Activated CD4-positive, alpha-beta T cell treated with anti-CD3 and anti-CD28 coated beads, Interleukin-2, amount 10 ng/mL, durations not matched to agents 24 days and 14 days (primary cell): ENCODE measurements around the gene ABHD6. TPM values are rescaled to one million over a fixed set of nuclear protein-coding genes. Genes with fewer than 3 reads are reported as not detected.
"Not testable (repeated sequence)": the region's sequence is repeated elsewhere in the genome, so short reads cannot be mapped to it uniquely, and the experiment has no call there.

Experiments
- DNase-seq: peaks from one replicate; pipeline ENCODE4 v3.0.0; 2022
- H3K27ac Mint-ChIP-seq: one replicate; pipeline ENCODE4 v1.8.0; 2022; ENCODE audit warnings: mild to moderate bottlenecking, mixed read lengths
- H3K27me3 Mint-ChIP-seq: one replicate; pipeline ENCODE4 v1.8.0; 2022; ENCODE audit warnings: mixed read lengths
- H3K36me3 Mint-ChIP-seq: one replicate; pipeline ENCODE4 v1.8.0; 2022; ENCODE audit warnings: low read depth, mild to moderate bottlenecking, mixed read lengths
- H3K4me1 Mint-ChIP-seq: one replicate; pipeline ENCODE4 v1.8.0; 2021; ENCODE audit warnings: mixed read lengths
- H3K4me3 Mint-ChIP-seq: one replicate; pipeline ENCODE4 v1.8.0; 2022; ENCODE audit warnings: mild to moderate bottlenecking, moderate library complexity, mixed read lengths
- H3K9me3 Mint-ChIP-seq: one replicate; pipeline ENCODE4 v1.8.0; 2021; ENCODE audit warnings: mixed read lengths
- intact Hi-C: fragments of 100-400 bp; cut with micrococcal nuclease; formaldehyde crosslinking; loops from one replicate; pipeline ENCODE4 v1.15.1; 2023
- total RNA-seq: library from RNA; stranded (reverse); gene quantifications from 2 replicates; pipeline ENCODE4 v1.2.3, GENCODE V29; 2022

ABHD6 gene
- total RNA-seq, 1 donor from 2014 or later = 9.8 TPM

DNA sequence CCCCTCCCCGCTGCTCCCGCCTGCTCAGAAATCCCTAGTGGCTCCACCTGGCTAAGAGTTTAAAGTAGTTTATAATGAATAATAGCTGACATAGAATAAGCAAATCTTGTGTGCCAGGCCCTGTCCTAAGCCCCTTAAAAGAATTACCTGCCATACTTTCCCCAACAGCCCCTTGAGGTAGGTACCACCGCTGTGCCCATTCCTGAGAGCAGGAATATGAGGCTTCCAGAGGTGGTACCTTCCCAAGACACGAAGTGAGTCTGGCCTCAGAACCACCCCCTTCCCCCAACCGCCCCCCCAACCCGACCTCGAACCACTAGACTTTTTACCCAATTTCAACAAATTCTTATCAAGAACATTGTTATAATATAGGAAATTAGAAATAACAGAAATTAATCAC is 1.2 kb downstream of the ABHD6 start:
- Mint-ChIP-seq H3K4me3 (peak overlapping the region; percentile 94), H3K27ac (no peak overlapping the region), H3K27me3 (peaks cover 13% of the 10 kb centered on the region), H3K9me3 (no peaks in the 10 kb centered on the region), H3K4me1 (peaks cover 15% of the 10 kb centered on the region), H3K36me3 (peaks cover 2% of the 10 kb centered on the region)
- intact Hi-C loops = loop anchor here (5.0 to 10.0 kb wide), 2 partner anchors 293 to 484 kb away; partner anchors contain the start of gene SLMAP
- DNase-seq = no peak

DNA sequence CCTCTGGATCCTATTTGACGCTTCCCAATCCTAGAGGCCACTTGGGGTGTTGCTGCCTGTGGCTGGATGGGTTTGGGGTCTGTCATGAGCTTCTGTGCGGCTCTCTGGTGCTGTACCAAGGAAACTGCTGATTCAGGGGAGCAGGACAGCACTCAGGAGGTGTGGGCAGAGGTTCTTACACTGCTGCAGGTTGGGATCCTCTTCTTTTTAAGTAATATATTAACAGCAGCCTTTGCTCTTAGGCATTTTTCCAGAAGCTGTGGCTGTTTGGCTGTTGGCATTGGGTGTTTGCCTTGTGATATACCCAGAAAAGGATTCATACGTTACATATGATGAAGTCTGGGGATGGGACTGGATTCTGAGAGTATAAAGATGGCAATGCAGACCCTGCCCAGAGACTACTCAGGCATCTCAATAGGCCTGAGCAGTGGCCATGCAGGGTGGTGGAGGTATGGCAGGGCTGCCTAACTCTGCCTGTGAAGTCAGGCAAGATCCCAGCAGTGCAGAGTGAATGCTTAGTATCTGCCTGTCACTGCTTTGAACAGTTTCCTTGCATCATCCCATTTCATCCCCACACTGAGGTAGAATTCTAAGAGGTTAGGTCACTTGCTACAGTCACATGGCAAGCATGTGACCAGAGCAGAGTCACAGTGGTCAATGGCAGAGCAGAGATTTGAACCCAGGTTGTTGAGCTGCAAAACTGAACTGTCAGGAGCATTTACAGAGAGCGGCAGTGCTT is 3.9 kb downstream of the ABHD6 start:
- intact Hi-C loops = no loop called here
- Mint-ChIP-seq H3K4me3 (no peak overlapping the region), H3K27me3 (peaks cover 4% of the 10 kb centered on the region), H3K4me1 (peaks cover 13% of the 10 kb centered on the region), H3K27ac (no peak overlapping the region), H3K36me3 (peaks cover 2% of the 10 kb centered on the region), H3K9me3 (no peaks in the 10 kb centered on the region)
- no peak for DNase-seq

GRCh38 chr3:58242340-58242739 is 4.7 kb downstream of the ABHD6 start:
- Mint-ChIP-seq H3K9me3 (no peaks in the 10 kb centered on the region), H3K4me3 (no peak overlapping the region), H3K36me3 (peaks cover 2% of the 10 kb centered on the region), H3K27me3 (peaks cover 4% of the 10 kb centered on the region), H3K27ac (no peak overlapping the region), H3K4me1 (peaks cover 9% of the 10 kb centered on the region)
- intact Hi-C loops = no loop called here
- DNase-seq = no peak

GRCh38 chr3:58242860-58243259 is 5.3 kb downstream of the ABHD6 start:
- H3K9me3 Mint-ChIP-seq, H3K4me3 Mint-ChIP-seq, DNase-seq, H3K27ac Mint-ChIP-seq, H3K4me1 Mint-ChIP-seq, H3K27me3 Mint-ChIP-seq, H3K36me3 Mint-ChIP-seq, intact Hi-C loops: not testable (repeated sequence)

GRCh38 chr3:58243976-58244585 is 6.5 kb downstream of the ABHD6 start:
- Mint-ChIP-seq H3K9me3 (no peaks in the 10 kb centered on the region), H3K4me3 (no peak overlapping the region), H3K36me3 (peaks cover 2% of the 10 kb centered on the region), H3K27me3 (peaks cover 2% of the 10 kb centered on the region), H3K27ac (no peak overlapping the region), H3K4me1 (peaks cover 5% of the 10 kb centered on the region)
- intact Hi-C loops = no loop called here
- no peak for DNase-seq

- Mint-ChIP-seq H3K4me3 (no peak overlapping the region), H3K4me1 (peaks cover 2% of the 10 kb centered on the region)
These were observed 8.8 kb downstream of the ABHD6 start for GRCh38 chr3:58246148-58247047.

GRCh38 chr3:58249358-58250092 is 11.9 kb downstream of the ABHD6 start:
- Mint-ChIP-seq H3K27ac (no peak overlapping the region), H3K4me3 (no peak overlapping the region), H3K4me1 (peaks cover 5% of the 10 kb centered on the region), H3K36me3 (no peaks in the 10 kb centered on the region), H3K27me3 (no peaks in the 10 kb centered on the region), H3K9me3 (no peaks in the 10 kb centered on the region)
- intact Hi-C loops = no loop called here
- DNase-seq = no peak

More at GRCh38 chr3:58246148-58247047, 8.8 kb downstream of the ABHD6 start:
- Mint-ChIP-seq H3K9me3 (no peaks in the 10 kb centered on the region), H3K27me3 (no peaks in the 10 kb centered on the region), H3K27ac (no peak overlapping the region), H3K36me3 (no peaks in the 10 kb centered on the region)
- DNase-seq = no peak
- intact Hi-C loops = no loop called here

DNA sequence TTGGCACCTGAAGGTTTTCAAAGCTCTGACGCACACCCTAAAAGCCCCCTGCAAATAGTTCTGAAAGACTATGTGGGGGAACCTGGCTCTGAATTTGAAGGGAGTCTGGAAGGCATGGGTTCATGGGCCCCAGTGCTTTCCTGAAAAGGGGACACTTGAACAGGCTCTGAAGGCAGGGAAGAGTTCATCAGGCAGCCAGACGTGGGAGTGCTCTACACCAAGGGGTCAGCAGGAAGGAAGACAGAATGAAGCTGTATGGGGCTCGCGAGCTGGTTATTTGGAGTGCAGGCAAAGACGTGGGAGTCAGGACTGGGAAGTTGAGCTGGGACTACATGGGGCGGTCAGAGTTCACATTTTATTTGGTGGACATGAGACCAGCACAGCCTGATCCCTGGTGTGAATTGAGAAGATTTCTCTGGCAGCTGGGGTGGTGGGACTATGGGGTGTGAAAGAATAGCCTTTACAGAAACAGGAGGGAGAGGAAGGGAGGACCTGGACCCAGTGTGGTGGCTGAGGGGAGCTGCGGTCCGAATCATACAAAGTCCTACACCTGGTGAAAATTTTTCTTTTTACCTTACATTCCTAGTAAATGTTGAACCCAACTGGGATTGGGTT is 12.6 kb downstream of the ABHD6 start:
- Mint-ChIP-seq H3K9me3 (no peaks in the 10 kb centered on the region), H3K4me3 (no peak overlapping the region), H3K4me1 (peaks cover 5% of the 10 kb centered on the region), H3K27me3 (no peaks in the 10 kb centered on the region), H3K36me3 (no peaks in the 10 kb centered on the region), H3K27ac (no peak overlapping the region)
- no peak for DNase-seq
- intact Hi-C loops = no loop called here

GRCh38 chr3:58251631-58252035 is 14.0 kb downstream of the ABHD6 start:
- DNase-seq = no peak
- Mint-ChIP-seq H3K9me3 (no peaks in the 10 kb centered on the region), H3K36me3 (peaks cover 2% of the 10 kb centered on the region), H3K27me3 (no peaks in the 10 kb centered on the region), H3K27ac (no peak overlapping the region), H3K4me1 (peaks cover 6% of the 10 kb centered on the region), H3K4me3 (no peak overlapping the region)
- intact Hi-C loops = no loop called here

- no peak overlapping the region for H3K4me3 Mint-ChIP-seq
- no peaks in the 10 kb centered on the region for H3K27me3 Mint-ChIP-seq
These were observed 16.6 kb downstream of the ABHD6 start for GRCh38 chr3:58254144-58254543.

DNA sequence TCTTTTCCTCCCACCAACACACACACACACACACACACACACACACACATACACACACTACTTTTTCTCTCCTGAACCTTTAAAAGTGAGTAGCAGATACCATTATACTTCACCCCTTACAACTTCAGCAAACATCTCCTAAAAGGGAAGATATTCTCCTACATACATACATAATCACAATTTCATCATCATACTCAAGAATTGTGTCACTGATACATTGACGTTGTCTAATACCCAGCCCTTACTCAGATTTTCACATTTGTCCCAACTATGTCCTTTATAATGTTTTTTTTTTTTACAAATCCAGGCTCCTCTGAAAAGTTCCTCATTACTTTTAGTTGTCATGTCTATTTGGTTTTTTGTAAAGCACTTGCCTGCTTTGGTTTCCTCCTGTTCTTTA is 18.5 kb downstream of the ABHD6 start:
- Mint-ChIP-seq H3K9me3 (no peaks in the 10 kb centered on the region), H3K4me3 (no peak overlapping the region), H3K27ac (no peak overlapping the region), H3K27me3 (no peaks in the 10 kb centered on the region), H3K36me3 (peaks cover 6% of the 10 kb centered on the region), H3K4me1 (peaks cover 12% of the 10 kb centered on the region)
- DNase-seq = no peak
- intact Hi-C loops = no loop called here

More at GRCh38 chr3:58254144-58254543, 16.6 kb downstream of the ABHD6 start:
- DNase-seq = no peak
- Mint-ChIP-seq H3K36me3 (peaks cover 4% of the 10 kb centered on the region), H3K27ac (no peak overlapping the region), H3K9me3 (no peaks in the 10 kb centered on the region), H3K4me1 (peaks cover 6% of the 10 kb centered on the region)
- intact Hi-C loops = no loop called here

DNA sequence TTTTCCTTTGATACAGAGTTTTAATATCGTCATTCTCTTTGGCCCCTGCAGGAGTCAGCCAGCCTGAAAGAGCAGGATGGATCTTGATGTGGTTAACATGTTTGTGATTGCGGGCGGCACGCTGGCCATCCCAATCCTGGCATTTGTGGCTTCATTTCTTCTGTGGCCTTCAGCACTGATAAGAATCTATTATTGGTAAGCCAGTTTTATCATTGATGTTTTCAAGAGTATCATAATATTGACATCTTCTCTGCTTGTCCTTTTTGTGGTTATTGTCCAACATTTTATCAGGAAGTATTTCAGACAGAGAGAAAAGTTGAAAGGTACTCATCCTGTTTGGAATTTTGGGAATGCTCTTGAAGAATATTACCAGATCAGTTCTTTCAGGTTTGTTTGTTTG is 18.9 kb downstream of the ABHD6 start:
- Mint-ChIP-seq H3K36me3 (peaks cover 6% of the 10 kb centered on the region), H3K4me3 (no peak overlapping the region), H3K27ac (no peak overlapping the region), H3K4me1 (peaks cover 12% of the 10 kb centered on the region), H3K27me3 (no peaks in the 10 kb centered on the region), H3K9me3 (no peaks in the 10 kb centered on the region)
- intact Hi-C loops = no loop called here
- DNase-seq = no peak

DNA sequence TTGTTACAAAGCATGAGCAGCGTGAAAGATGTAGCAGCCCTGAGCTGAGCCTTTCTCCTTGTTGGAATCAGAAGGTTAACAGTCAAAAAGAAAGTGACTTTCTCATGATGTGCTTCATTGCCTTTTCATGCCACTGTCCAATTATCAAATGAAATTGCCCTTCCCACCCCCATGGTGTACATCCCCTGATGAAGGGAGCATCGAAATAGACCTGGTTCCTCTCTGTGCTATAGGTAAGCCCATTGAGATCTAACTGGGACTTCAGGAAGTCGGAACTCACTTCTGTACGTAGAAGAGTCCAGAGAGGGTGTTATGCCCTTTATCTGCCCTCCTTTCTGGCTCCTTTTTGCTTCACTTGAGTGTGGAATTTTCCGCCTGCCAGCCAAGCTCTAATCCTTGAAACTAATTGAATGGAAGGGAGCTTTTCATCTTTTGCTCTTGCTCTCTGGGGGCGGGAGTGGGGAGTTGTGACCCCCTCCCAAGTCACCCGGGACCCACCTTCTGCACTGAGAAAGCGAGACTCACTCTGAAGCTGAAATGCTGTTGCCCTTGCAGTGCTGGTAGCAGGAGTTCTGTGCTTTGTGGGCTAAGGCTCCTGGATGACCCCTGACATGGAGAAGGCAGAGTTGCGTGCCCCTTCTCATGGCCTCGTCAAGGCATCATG is 20.9 kb downstream of the ABHD6 start:
- Mint-ChIP-seq H3K4me1 (peaks cover 10% of the 10 kb centered on the region), H3K9me3 (no peaks in the 10 kb centered on the region), H3K36me3 (peaks cover 7% of the 10 kb centered on the region), H3K4me3 (no peak overlapping the region), H3K27ac (no peak overlapping the region), H3K27me3 (no peaks in the 10 kb centered on the region)
- intact Hi-C loops = no loop called here
- no peak for DNase-seq
